AG04449 (cell line): ENCODE data around the gene PPP1R13B.

Experiments
- CTCF ChIA-PET: fragments of 350-600 bp; formaldehyde crosslinking; extraction: SDS; loops from one replicate; lab custom pipeline; 2021; ENCODE audit warnings: antibody characterized with exemption; lab: Yijun Ruan, JAX
- POLR2A ChIA-PET: fragments of 400-600, 350-600 bp; formaldehyde crosslinking; extraction: SDS; loops from one replicate; lab custom pipeline; 2020; ENCODE audit warnings: antibody characterized with exemption, inconsistent platforms; lab: Yijun Ruan, JAX
- DNase-seq: peaks from one replicate; pipeline ENCODE4 v3.0.0-alpha.2; 2010; ENCODE audit warnings: low read depth, low spot score
- H3K4me3 ChIP-seq: 2 replicates; pipeline ENCODE4 v1.5.1; 2011; ENCODE audit warnings: low read depth, mild to moderate bottlenecking, control low read depth, low read length
- CTCF ChIP-seq: IDR thresholded peaks from one replicate; pipeline ENCODE4 v1.5.1; 2011; ENCODE audit warnings: mild to moderate bottlenecking, moderate library complexity, low read length, control low read depth, inconsistent platforms; ENCODE audit not compliant: insufficient read depth; ENCODE audit errors: missing control alignments

PPP1R13B gene

GRCh38 chr14:103832046-103832445 is 15.3 kb downstream of the PPP1R13B start:
- CTCF ChIA-PET = interaction anchor here (1.4 kb wide), 1 partner anchor 24 kb away, joined by 4 read pairs; no protein-coding TSS in a partner anchor
- TF ChIP-seq CTCF = no peak
- no peak overlapping the region for H3K4me3 ChIP-seq
- POLR2A ChIA-PET = no interaction called here
- no peak for DNase-seq

GRCh38 chr14:103830511-103831270 is 16.7 kb downstream of the PPP1R13B start:
- ChIA-PET CTCF (interaction anchor here (0.7 kb wide), 1 partner anchor 21 kb away, joined by 3 read pairs; no protein-coding TSS in a partner anchor), POLR2A (no interaction called here)
- no peak for DNase-seq
- H3K4me3 ChIP-seq = no peak overlapping the region
- no peak for TF ChIP-seq CTCF

- ChIA-PET CTCF (interaction anchor here (1.1 kb wide), 1 partner anchor 13 kb away, joined by 3 read pairs; no protein-coding TSS in a partner anchor), POLR2A (no interaction called here)
- TF ChIP-seq CTCF = no peak
- no peak overlapping the region for H3K4me3 ChIP-seq
- DNase-seq = no peak
Measured at GRCh38 chr14:103828315-103828967, 18.9 kb downstream of the PPP1R13B start.

- no peak for DNase-seq
Measured at GRCh38 chr14:103825101-103825500, 22.3 kb downstream of the PPP1R13B start.

GRCh38 chr14:103820908-103821307 is 26.5 kb downstream of the PPP1R13B start:
- CTCF ChIA-PET = interaction anchor here (0.6 to 5.8 kb wide), 3 partner anchors 13 to 83 kb away, joined by 3 to 43 read pairs (median 4); no protein-coding TSS in a partner anchor
- TF ChIP-seq CTCF = no peak
- H3K4me3 ChIP-seq = no peak overlapping the region

More at GRCh38 chr14:103825101-103825500, 22.3 kb downstream of the PPP1R13B start:
- POLR2A ChIA-PET = no interaction called here
- no peak for TF ChIP-seq CTCF
- CTCF ChIA-PET = interaction anchor here (1.1 to 2.1 kb wide), 2 partner anchors 8 to 16 kb away, joined by 3 to 11 read pairs; no protein-coding TSS in a partner anchor
- no peak overlapping the region for H3K4me3 ChIP-seq

More at GRCh38 chr14:103820908-103821307, 26.5 kb downstream of the PPP1R13B start:
- POLR2A ChIA-PET = interaction anchor here (0.7 kb wide), 1 partner anchor 454 kb away, joined by 4 read pairs; no protein-coding TSS in a partner anchor
- DNase-seq = no peak
